Measurements from ENCODE around the gene DOCK8.

The DOCK8 gene

GRCh38 chr9:392077-392804 lies 177.6 kb downstream of the DOCK8 start:
- no peak for TF ChIP-seq CTCF (IDR thresholded peaks at IDR 0.05)

GRCh38 chr9:394347-395052 lies 179.8 kb downstream of the DOCK8 start:
- TF ChIP-seq CTCF (IDR thresholded peaks at IDR 0.05): no peak

- TF ChIP-seq CTCF (IDR thresholded peaks at IDR 0.05): no peak
These were observed 181.7 kb downstream of the DOCK8 start for GRCh38 chr9:396396-396795.

- TF ChIP-seq CTCF (IDR thresholded peaks at IDR 0.05): no peak
These were observed 183.4 kb downstream of the DOCK8 start for GRCh38 chr9:398085-398484.

- no peak for TF ChIP-seq CTCF (IDR thresholded peaks at IDR 0.05)
These were observed 186.6 kb downstream of the DOCK8 start for GRCh38 chr9:401223-401622.

GRCh38 chr9:404234-404633 lies 189.6 kb downstream of the DOCK8 start:
- no peak for TF ChIP-seq CTCF (IDR thresholded peaks at IDR 0.05)

GRCh38 chr9:405341-405740 lies 190.7 kb downstream of the DOCK8 start:
- TF ChIP-seq CTCF (IDR thresholded peaks at IDR 0.05): no peak
